ENCODE results near the gene ANTXR1. TPM values are rescaled to one million over a fixed set of nuclear protein-coding genes. Genes with fewer than 3 reads are reported as not detected.

ANTXR1 gene
- total RNA-seq, 1 experiment from 2014 or later = 25.7 TPM

- ChIA-PET RAD21 (ENCODE audit: low non-redundant PET in 1 of 2, low total read pairs in 2 of 2, uncharacterized antibody in 2 of 2, unreplicated experiment in 2 of 2) (no interaction called here), POLR2A (no interaction called here), CTCF (no interaction called here)
- Histone ChIP-seq H3K9me3 (ENCODE audit: control insufficient read depth in 1 of 2, insufficient read depth in 1 of 2, low read depth in 1 of 2, low read length in 2 of 2) (no peaks in the 10 kb centered on the region), H3K79me2 (ENCODE audit: insufficient read depth, low read length) (0 out of 2 replicates have a peak, but pooled peaks cover 2% of the 10 kb centered on the region), H3K4me1 (ENCODE audit: control insufficient read depth in 1 of 2, insufficient read depth in 2 of 2, low read length in 2 of 2) (peaks cover 0 to 6% of the 10 kb centered on the region in 2 experiments; a peak in 1 of 4 replicates), H4K20me1 (ENCODE audit: insufficient read depth) (no peaks in the 10 kb centered on the region), H2AFZ (ENCODE audit: low read depth, low read length, poor library complexity, severe bottlenecking) (no peak overlapping the region), H3K27me3 (ENCODE audit: insufficient read depth, low read length) (no peaks in the 10 kb centered on the region), H3K27ac (ENCODE audit: low read depth, low read length) (no peak overlapping the region), H3K36me3 (ENCODE audit: control insufficient read depth in 1 of 2, insufficient read depth in 2 of 2, low read length in 2 of 2) (no peaks in the 10 kb centered on the region), H3K4me3 (replicated peaks in 1 of 2; ENCODE audit: low read depth in 1 of 2, low read length in 2 of 2) (no peak overlapping the region), H3K4me2 (ENCODE audit: low read length) (no peak overlapping the region), H3K9me2 (ENCODE audit: insufficient read depth) (no peaks in the 10 kb centered on the region), H3K9ac (ENCODE audit: low read length) (no peak overlapping the region)
- DNase-seq (ENCODE audit: low read depth, low spot score) (no peak), ATAC-seq (no peak)
- intact Hi-C loops (cut with micrococcal nuclease) = no loop called here
- no peak for TF ChIP-seq POLR2A (IDR thresholded peaks at IDR 0.05; ENCODE audit: borderline replicate concordance, extremely low read depth, insufficient read depth, insufficient read length)
- TF ChIP-seq ATF3 (IDR thresholded peaks at IDR 0.05) = no peak
- no peak for TF ChIP-seq CEBPB (IDR thresholded peaks at IDR 0.05; ENCODE audit: low read depth)
- no peak for TF ChIP-seq ZFX (IDR thresholded peaks at IDR 0.05)
- TF ChIP-seq SP1 (IDR thresholded peaks at IDR 0.05; ENCODE audit: low read depth) = no peak
- TF ChIP-seq SIN3A (IDR thresholded peaks at IDR 0.05; ENCODE audit: low read depth) = no peak
- no TSS peak for BruUV-seq (replicated peaks)
Measured at GRCh38 chr2:69023236-69023635, 10.3 kb downstream of the ANTXR1 start.

- H3K36me3 ChIP-seq (ENCODE audit: control insufficient read depth in 1 of 2, insufficient read depth in 2 of 2, low read length in 2 of 2) = no peaks in the 10 kb centered on the region
- intact Hi-C loops (cut with micrococcal nuclease) = loop anchor here (1.0 kb wide), 2 partner anchors 281 to 688 kb away; no protein-coding TSS in a partner anchor
- H3K9me2 ChIP-seq (ENCODE audit: insufficient read depth) = no peaks in the 10 kb centered on the region
- no peak overlapping the region for H3K27ac ChIP-seq (ENCODE audit: low read depth, low read length)
- ChIA-PET RAD21 (ENCODE audit: low non-redundant PET in 1 of 2, low total read pairs in 2 of 2, uncharacterized antibody in 2 of 2, unreplicated experiment in 2 of 2) (no interaction called here), CTCF (interaction anchor here (1.1 kb wide), 1 partner anchor 281 kb away, joined by 4 read pairs; no protein-coding TSS in a partner anchor), POLR2A (no interaction called here)
- DNase-seq (ENCODE audit: low read depth, low spot score) (peak; percentile 36), ATAC-seq (peak; percentile 91)
- no peak overlapping the region for H3K4me2 ChIP-seq (ENCODE audit: low read length)
- no peaks in the 10 kb centered on the region for H3K9me3 ChIP-seq (ENCODE audit: control insufficient read depth in 1 of 2, insufficient read depth in 1 of 2, low read depth in 1 of 2, low read length in 2 of 2)
- no peak overlapping the region for H2AFZ ChIP-seq (ENCODE audit: low read depth, low read length, poor library complexity, severe bottlenecking)
- no peaks in the 10 kb centered on the region for H3K79me2 ChIP-seq (ENCODE audit: insufficient read depth, low read length)
- H4K20me1 ChIP-seq (ENCODE audit: insufficient read depth) = no peaks in the 10 kb centered on the region
- TF ChIP-seq EGR1 (IDR thresholded peaks at IDR 0.05; ENCODE audit: low read depth) (no peak), RAD21 (IDR thresholded peaks at IDR 0.05; ENCODE audit: low read depth) (peak; percentile 84), CTCF (IDR thresholded peaks at IDR 0.05 in 2 of 3, conservative IDR thresholded peaks at IDR 0.05 in 1 of 3; ENCODE audit: borderline replicate concordance in 1 of 3, insufficient read depth in 1 of 3, low read depth in 2 of 3, low read length in 2 of 3) (peak; percentile 57 to 83 (median 74); a peak in 5 of 6 replicates)
- H3K4me3 ChIP-seq (replicated peaks in 1 of 2; ENCODE audit: low read depth in 1 of 2, low read length in 2 of 2) = no peak overlapping the region
- H3K9ac ChIP-seq (ENCODE audit: low read length) = no peak overlapping the region
- BruUV-seq (replicated peaks) = no TSS peak
- peaks cover 0 to 6% of the 10 kb centered on the region in 2 experiments; a peak in 1 of 4 replicates for H3K4me1 ChIP-seq (ENCODE audit: control insufficient read depth in 1 of 2, insufficient read depth in 2 of 2, low read length in 2 of 2)
- H3K27me3 ChIP-seq (ENCODE audit: insufficient read depth, low read length) = no peaks in the 10 kb centered on the region
Measured at GRCh38 chr2:69026026-69026425, 13.0 kb downstream of the ANTXR1 start.

Data from HCT116 (cell line).